HL-60 (cell line): ENCODE data around the gene ARV1.

Experiments
- CTCF ChIP-seq: IDR thresholded peaks from one replicate; pipeline ENCODE4 v1.5.1; 2011; ENCODE audit warnings: low read length, control low read depth, inconsistent platforms; ENCODE audit not compliant: insufficient read depth
- POLR2AphosphoS5 ChIP-seq: IDR thresholded peaks from 2 replicates; pipeline ENCODE4 v1.6.1; 2012; ENCODE audit warnings: low read depth
- REST ChIP-seq: IDR thresholded peaks from 2 replicates; pipeline ENCODE4 v1.6.1; 2012; ENCODE audit warnings: low read depth; ENCODE audit not compliant: insufficient replicate concordance

DNA sequence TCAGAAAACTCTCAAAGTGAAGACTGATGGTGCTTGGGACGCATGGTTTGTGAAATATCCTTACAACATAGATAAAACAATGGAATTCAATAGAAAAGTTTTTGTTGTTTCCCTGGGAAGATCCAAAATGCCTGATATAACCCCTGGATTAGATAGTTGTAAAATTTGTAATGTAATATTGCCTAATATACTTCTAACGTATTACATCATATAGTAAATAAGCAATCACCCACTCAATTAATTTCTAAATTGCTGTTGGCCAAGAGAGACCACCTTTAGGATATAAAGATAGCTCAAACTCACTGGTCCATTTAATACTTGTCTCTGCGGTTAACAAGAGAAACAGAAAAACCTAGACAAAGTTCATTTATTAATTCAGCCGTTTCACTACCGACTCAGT is 42.4 kb upstream of the ARV1 start:
- TF ChIP-seq POLR2AphosphoS5 (no peak), CTCF (no peak), REST (no peak)
